Bone marrow (tissue), 2 donors: ENCODE measurements around the gene TSC22D4.
"Not testable (repeated sequence)": the region's sequence is repeated elsewhere in the genome, so short reads cannot be mapped to it uniquely, and the experiment has no call there.

Experiments used
- DNase-seq, 2 donors: peaks; one replicate each; lab custom pipeline; 2025; lab: John Stamatoyannopoulos, UW

TSC22D4 gene

DNA sequence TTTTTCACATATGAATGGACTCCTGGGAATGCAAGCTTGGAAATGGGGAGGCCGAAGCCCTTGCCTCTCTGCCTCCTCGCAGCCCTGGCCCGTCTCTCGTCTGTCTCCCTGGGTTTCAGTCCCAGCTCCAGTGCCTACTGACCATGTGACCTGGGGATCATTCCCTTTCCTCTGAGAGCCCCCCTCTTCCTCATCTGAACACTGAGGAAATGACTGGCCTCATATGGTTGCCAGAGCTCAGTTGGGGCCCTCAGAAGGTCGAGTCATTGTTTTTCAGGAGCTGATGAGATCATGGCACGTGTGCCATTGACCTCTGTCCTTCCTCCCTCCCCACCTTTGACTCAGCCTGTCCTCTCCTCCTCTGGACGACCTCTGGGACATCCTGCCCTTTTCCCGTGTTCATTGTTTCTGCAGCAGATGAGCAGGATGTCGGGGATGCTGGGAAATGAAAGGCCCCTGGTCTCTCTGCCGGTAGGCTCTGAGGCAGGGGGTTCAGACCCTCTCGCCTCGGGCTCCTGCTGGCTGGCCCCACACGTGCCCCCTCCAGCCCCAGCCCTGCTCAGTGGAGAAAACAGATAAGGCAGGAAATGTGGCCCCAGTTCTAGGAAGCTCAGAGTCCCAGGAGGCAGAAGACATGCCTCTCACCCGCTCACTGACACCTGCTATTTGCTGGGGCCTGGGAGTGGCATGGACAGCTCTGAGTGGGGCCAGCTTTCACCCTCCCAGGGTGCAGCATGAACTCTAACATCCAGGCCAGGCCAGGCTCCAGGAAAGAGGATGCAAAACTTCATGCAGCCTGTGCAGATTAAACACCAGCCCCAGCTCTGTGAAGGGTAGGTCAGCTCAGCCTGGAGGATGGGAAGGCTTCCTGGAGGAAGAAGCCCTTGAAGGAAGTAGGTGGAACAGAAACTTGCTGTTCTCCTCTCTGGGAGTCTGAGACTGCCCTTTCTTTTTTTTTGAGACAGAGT lies 34.4 kb downstream of the TSC22D4 start:
- peak in 1 of 2 donors; percentile 68 for DNase-seq

DNA sequence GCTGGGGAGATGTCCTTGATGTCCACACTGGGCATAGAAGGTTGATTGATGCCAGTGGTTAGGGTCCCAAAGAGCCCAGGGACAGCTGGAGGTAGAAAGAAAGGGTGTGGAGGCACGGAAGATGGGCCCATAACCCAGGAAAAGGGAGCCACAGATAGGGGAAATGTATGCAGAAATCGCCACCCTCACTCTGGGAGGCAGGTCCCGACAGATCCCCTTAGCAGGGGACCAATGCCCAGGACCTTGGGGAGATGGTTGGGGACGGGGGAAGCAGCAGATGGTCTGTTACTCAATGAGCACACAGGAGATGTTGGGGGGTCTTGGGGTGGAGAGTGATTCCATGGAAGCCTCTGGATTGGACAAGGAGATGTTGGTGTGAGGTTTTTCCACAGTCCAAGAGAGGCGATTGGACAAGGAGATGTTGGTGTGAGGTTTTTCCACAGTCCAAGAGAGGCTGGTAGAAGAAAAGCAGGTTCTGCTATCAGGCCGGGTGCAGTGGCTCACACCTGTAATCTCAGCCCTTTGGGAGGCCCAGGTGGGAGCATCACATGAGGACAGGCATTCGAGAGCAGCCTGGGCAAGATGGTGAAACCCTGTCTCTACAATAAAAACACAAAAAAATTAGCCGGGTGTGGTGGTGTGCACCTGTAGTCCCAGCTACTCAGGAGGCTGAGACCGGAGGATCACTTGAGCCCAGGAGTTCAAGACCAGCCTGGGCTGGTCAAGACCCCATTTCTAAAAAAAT lies 35.7 kb downstream of the TSC22D4 start:
- DNase-seq: no peak

DNA sequence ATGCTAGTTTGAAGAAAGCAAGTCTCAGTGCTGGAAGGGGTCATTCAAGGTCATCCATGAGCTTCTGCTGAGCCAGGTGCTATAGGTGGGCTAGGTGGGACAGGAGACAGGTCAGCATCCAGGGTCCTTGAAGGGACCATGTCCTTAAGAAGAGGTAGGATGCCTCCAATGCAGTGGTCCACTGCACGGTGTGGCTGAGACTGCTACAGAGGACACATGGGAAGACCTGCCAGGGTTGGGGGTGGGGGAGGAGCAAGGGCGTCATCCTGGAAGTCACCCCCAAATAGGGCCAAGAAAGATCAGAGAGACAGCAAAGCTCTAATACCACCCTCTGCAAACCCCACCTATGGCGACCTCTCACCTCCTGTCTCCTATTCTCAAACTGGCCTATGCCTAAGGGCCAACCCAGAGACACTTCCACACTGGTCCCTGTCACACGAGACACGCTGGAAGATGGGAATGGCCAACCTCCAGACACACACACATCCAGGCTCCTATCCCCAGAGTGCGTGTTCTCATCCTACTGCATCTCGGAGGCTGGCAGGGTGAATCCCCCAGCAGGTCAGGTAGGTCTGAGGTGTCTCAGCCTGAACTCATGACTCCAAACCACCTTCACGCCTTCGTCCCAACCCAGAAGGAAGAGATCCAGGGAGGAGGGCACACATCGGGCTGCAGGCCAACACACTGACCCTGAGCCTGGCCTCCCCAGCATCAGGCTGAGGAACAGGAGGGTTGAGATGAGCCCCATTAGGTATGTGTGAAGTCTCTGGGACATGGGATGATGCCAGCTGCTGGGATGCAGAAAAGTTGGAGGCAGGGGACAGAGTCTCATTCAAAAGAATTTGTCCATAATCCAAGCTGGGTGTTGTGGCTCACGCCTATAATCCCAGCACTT lies 37.1 kb downstream of the TSC22D4 start:
- no peak for DNase-seq

DNA sequence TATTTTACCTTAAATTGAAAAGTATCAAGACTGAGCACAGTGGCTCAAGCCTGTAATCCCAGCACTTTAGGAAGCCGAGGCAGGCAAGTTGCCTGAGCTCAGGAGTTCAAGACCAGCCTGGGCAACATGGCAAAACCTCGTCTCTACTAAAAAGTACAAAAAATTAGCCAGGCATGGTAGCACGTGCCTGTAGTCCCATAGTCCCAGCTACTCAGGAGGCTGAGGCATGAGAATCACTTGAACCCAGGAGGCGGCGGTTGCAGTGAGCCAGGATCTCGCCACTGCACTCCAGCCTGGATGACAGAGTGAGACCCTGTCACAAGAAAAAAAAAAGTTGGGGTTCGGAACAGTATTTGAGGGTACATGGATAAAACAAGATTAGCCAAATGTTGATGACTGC lies 39.8 kb downstream of the TSC22D4 start:
- not testable (repeated sequence) for DNase-seq

DNA sequence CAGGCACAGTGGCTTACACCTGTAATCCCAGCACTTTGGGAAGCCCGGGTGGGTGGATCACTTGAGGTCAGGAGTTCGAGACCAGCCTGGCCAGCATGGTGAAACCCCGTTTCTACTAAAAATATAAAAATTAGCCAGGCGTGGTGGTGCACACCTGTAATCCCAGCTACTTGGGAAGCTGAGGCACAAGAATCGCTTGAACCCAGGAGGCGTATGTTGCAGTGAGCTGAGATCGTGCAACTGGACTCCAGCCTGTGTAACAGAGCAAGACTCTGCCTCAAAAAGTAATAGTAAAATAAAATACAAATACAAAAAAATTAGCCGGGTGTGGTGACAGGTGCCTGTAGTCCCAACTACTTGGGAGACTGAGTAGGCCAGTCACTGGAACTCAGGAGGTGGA lies 40.3 kb downstream of the TSC22D4 start:
- not testable (repeated sequence) for DNase-seq

DNA sequence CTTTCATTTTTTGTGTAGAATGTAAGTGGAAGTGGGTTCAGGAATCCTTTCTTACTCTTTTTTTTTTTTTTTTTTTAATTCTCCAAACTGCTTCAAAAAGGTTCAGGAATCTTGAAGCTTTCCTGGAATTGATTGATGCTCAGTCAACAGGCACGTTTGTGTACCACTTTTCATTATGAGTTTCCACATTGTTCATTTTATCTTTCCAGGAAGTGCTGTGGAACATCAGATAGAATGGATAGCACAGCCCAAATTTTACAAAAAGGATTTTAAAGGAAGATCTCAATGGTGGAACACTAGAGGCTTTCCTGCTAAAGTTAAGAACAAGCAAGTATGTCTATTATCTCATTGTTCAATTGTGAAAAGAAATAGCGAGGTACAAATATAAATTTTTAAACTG lies 40.8 kb downstream of the TSC22D4 start:
- DNase-seq: no peak

DNA sequence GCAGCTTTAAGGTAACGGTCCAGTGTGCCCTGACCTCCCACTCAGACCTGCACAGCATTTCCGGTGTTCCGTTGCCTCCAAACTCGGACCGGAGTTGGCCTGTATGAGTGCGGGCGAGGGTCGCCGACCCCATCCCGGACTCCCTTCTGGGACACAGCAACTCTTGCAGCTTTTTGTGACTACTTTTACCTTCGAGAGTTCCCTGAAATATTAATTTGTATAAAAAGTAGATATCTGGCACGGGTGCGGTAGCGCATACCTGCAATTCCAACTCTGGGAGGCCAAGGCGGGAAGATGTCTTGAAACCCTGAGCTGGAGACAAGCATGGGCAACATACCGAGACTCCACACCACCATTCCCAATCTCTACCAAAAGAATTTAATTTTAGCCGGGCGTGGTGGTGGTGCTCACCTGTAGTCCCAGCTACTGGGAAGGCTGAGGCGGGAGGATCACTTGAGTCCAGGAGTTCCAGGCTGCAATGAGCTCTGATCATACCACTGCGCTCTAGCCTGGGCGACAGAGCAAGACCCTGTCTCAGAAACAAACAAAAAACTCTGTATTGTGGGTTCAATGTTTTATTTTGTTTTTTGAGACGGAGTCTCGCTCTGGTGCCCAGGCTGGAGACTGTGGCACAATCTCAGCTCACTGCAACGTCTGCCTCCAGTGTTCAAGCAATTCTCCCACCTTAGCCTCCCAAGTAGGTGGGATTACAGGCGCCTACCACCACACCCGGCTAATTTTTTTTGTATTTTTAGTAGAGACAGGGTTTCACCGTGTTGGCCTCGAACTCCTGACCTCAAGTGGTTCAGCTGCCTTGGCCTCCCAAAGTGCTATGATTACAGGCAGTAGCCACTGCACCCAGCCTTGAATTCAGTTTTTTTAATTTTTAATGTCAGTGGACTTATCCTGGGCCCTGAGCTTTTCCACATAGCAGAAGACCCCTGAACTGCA lies 41.6 kb downstream of the TSC22D4 start:
- no peak for DNase-seq

DNA sequence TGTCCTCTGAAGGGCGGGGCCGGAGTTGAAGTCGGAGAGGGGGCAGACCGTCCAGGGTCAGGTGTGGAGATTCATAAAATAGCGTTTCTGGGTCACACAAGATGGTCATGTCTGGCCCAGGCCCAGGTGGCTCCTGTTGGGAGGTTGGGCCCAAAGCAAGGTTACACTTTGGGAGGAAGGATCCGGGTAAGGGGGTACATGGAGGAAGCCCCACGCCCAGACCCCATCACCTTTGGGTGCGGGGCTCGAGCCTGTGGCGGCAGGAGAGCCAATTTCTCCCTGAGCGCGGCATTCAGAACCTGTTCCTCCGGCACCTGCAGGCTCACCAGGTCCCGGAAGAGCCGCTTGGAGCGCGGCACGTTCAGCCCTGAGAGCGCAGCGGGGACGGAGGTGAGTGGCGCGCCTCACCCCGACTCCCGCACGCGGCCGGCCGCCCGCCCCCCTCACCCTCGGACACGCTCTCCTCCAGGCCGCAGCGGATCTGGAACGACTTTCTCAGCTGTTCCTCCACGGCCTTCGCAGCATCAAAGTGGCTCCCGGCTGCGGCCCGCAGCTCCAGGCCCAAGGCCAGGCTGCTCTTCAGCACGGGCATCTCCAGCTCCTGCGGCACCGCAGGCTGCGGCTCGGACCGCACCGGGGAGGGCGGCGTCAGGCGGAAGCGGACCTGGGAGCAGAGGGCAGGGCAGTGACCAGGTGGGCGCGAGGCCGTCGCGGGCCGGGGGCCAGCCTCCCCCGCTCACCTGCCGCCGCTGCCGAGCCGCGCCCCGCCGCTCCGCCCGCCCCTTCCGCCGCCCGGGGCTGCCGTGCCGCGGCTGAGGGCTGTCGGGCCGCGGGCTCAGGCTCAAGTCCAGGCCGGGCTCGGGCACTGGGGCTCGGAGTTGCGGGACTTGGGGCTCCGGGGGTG lies 43.4 kb downstream of the TSC22D4 start:
- no peak for DNase-seq

DNA sequence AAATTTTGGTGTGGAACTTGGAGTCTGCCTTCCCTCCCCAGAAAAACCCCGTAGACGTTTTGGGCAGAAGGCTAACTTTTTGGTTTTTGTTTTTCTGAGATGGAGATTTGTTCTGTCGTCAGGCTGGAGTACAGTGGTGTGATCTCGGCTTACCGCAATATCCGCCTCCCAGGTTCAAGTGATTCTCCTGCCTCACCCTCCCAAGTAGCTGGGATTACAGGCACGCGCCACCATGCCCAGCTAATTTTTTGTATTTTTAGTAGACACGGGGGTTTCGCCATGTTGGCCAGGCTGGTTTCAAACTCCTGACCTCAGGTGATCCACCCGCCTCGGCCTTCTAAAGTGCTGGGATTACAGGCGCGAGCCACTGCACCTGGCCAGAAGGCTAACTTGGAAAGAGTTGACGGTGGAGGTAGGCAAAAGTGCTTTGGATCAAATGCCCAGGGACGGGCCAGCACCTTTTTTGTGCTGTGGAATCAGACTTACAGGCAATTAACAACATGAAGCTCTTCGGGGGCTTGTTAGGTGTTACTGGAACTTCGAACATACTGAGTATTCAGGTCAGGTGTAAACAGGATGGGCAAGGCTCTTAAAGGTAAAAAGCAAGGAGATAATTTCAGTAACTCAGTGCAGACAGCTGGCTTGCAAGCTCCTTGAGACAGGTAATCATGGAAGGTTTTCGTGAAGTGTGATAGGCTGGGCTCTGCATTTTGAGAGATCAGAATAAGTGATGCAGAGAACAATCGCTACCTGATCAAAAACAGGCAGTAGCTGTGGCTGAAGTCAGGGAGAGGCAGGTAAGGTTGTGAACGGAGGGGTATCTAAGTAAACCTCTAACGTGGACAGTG lies 44.5 kb downstream of the TSC22D4 start:
- no peak for DNase-seq

DNA sequence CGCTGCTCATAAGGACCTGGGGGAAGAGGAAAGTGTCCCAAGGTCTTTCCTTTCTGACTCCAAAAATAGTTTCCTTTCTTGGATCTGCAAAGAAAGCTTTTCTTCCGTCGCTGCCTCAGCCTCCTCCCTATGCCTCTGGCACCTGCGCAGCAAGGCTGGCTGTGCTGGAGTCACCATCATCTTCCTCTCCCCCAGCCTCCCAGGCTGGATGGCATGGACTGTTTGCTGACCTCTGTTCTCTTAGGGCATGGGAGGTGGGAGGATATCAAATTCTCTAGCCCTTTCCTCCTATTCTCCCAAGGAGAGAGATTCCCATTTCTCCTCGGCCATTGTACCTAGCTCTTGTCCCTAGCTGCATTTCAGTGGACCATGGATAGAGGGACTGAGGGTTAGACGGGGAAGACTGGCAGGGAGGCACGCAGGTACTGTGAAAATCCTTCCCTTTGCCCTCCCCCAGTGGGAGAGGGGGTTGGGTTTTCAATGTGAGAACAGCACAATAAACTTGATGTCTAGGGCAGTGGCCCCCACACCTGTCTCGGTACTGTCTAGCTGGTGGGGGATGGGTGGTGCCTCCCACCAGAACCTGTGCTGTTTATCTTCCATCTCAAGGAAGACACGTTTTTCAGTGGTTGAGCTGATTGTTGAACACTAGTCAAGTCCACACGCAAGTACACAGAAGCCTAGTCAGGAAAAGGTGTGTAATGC lies 45.3 kb downstream of the TSC22D4 start:
- no peak for DNase-seq

DNA sequence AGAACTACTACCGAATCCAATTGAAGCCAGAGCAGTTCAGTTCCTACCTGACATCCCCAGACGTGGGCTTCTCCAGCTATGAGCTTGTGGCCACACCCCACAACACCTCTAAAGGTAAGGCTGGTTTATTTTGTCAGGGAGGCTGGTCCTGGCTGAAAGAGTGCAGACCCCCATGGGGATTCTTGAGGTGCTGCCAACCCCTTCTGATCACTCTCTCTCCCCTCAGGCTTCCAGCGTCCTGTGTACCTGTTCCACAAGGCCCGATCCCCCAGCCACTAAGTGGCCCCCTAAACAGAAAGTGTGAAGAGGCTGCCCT lies 45.8 kb downstream of the TSC22D4 start:
- DNase-seq: no peak

DNA sequence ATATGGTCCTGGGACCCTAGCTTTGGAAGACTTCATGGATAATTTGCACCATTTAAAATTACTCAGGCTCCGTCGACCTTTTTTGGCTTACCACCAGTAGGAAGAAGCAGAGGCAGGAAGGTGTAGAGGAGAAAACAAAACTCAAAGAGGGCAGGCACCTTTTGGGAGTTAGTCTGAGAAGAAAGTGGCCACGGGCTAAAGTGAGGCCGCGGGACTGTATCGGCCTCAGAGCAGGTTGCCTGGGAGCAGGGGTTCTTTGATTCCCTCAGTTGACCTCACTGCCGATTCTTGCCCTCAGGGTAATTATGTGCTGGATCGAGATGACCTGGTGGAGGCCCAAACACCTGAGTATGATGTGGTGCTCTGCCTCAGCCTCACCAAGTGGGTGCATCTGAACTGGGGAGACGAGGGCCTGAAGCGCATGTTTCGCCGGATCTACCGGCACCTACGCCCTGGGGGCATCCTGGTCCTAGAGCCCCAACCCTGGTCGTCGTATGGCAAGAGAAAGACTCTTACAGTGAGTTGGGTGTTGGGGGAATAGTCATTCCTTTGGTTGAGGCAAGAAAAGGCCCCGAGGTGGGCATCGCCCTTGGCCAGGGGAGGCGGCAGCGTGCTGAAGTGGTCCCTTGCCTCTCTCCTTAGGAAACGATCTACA lies 46.3 kb downstream of the TSC22D4 start:
- no peak for DNase-seq

DNA sequence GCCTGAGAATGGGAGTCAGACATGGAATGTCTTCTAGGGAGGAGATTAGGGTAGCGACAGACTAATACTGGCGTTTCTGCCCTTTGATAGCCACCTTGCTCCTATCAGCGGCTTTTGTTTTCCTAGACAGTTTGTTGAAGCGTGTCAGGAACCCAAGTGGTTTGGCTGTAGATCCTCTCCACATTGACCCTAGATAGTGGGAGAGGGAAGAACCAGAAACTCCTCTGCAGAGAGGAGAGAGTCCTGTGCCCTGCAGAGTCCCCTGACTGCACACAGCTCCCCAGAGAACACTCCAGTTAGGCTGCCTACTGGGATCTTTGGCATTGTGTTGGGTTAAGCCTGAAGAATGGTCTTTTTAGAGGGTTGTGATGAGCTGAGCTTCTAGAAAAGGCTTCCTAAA lies 47.0 kb downstream of the TSC22D4 start:
- DNase-seq: no peak

DNA sequence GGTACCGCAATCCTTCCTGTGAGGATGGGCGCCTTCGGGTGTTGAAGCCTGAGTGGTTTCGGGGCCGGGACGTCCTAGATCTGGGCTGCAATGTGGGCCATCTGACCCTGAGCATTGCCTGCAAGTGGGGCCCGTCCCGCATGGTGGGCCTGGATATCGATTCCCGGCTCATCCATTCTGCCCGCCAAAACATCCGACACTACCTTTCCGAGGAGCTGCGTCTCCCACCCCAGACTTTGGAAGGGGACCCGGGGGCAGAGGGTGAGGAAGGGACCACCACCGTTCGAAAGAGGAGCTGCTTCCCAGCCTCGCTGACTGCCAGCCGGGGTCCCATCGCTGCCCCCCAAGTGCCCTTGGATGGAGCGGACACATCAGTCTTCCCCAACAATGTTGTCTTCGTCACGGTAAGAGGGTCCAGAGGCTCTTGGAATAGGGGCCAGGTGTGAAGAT lies 47.7 kb downstream of the TSC22D4 start:
- DNase-seq: no peak

DNA sequence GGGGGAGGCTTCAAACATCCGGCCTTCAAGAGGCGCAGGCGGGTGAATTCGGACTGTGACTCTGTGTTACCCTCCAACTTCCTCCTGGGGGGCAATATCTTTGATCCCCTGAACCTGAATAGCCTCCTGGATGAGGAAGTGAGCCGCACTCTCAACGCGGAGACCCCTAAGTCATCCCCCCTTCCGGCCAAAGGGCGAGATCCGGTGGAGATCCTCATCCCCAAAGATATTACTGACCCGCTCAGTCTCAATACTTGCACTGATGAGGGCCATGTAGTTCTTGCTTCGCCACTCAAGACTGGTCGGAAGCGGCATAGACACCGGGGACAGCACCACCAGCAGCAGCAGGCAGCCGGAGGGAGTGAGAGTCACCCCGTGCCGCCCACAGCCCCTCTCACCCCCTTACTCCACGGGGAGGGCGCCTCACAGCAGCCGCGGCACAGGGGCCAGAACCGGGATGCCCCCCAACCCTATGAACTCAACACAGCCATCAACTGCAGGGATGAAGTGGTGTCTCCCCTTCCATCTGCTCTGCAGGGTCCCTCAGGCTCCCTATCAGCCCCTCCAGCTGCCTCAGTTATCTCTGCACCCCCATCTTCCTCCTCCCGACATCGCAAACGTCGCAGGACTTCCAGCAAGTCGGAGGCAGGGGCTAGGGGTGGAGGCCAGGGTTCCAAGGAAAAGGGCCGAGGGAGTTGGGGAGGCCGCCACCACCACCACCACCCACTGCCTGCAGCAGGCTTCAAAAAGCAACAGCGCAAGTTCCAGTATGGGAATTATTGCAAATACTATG lies 48.3 kb downstream of the TSC22D4 start:
- no peak for DNase-seq

DNA sequence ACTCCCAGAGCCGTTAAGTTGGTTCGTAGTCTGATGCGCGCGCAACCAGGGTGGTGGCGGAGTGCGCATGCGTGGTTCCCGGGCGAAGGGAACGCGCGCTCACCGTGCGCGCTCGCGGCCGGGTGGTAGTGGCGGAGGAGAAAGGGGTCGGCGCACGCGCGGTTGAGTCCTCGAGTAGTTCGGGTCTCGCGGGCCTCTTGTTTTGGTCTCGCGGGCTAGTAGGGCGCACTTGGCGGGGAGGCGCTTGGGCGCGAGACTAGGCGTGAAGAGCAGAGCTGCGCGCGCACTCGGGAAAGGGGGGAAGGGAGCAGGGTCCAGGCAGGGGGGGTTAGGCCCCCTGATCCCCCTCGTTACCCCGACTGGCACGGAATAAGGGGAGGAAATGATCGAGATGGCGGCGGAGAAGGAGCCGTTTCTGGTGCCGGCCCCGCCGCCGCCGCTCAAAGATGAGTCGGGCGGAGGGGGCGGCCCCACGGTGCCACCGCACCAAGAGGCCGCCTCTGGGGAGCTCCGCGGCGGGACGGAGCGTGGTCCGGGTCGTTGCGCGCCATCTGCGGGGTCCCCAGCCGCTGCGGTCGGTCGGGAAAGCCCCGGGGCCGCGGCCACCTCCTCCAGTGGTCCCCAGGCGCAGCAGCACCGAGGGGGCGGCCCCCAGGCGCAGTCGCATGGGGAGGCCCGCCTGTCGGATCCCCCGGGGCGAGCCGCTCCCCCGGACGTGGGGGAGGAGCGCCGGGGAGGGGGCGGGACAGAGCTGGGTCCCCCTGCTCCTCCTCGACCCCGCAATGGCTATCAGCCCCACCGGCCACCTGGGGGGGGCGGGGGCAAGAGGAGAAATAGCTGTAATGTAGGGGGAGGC lies 49.1 kb downstream of the TSC22D4 start, which contains the start of gene MEPCE:
Gene MEPCE, plus strand, starts transcription at position 195 of the 856 bp plus-strand sequence. Its CDS starts 188 bp downstream, at position 383.
- peak; percentile 91 to 98 for DNase-seq
